Neural cell (in vitro differentiated cells): ENCODE data around the gene NGEF.

Source experiments
- CTCF ChIP-seq: fragments of 450-650 bp; IDR thresholded peaks from 2 replicates; pipeline ENCODE4 v1.5.1; 2014; ENCODE audit warnings: antibody characterized with exemption, mild to moderate bottlenecking, moderate library complexity; ENCODE audit not compliant: poor library complexity, severe bottlenecking
- EP300 ChIP-seq: fragments of 450-650 bp; conservative IDR thresholded peaks from 2 replicates; pipeline ENCODE4 v1.6.1; 2014; ENCODE audit warnings: antibody characterized with exemption, mild to moderate bottlenecking, moderate library complexity; ENCODE audit not compliant: poor library complexity, severe bottlenecking
- EZH2 ChIP-seq: fragments of 200-600, 300-800 bp; shearing (Covaris generic), sonication (generic); IDR thresholded peaks from 2 replicates; pipeline ENCODE4 v1.6.1; 2014; ENCODE audit warnings: antibody characterized with exemption, low read length, borderline replicate concordance, mild to moderate bottlenecking; ENCODE audit not compliant: insufficient read depth, poor library complexity, severe bottlenecking
- RAD21 ChIP-seq: fragments of 450-650 bp; conservative IDR thresholded peaks from 2 replicates; pipeline ENCODE4 v1.6.1; 2014; ENCODE audit warnings: antibody characterized with exemption, mild to moderate bottlenecking, moderate library complexity
- REST ChIP-seq: IDR thresholded peaks from 2 replicates; pipeline ENCODE4 v1.6.1; 2012; ENCODE audit warnings: borderline replicate concordance
- TAF1 ChIP-seq: IDR thresholded peaks from 2 replicates; pipeline ENCODE4 v1.6.1; 2012; ENCODE audit warnings: low read depth

- no peak for TF ChIP-seq CTCF
- TF ChIP-seq EP300, result no peak
- TF ChIP-seq RAD21, result no peak
- no peak for TF ChIP-seq REST
- TF ChIP-seq TAF1, result no peak
- no peak for TF ChIP-seq EZH2
Measured at GRCh38 chr2:233006648-233007047, 6.4 kb downstream of the NGEF start.
